ENCODE measurements around the gene ARL9.

ARL9 gene

GRCh38 chr4:56531149-56531770 lies 25.7 kb downstream of the ARL9 start:
- no peaks in the 10 kb centered on the region for H3K27me3 ChIP-seq (ENCODE audit: insufficient read depth, low read length, poor library complexity, severe bottlenecking)
- H3K4me3 ChIP-seq (ENCODE audit: low read length, poor library complexity, severe bottlenecking) = no peak overlapping the region
- H3K9ac ChIP-seq (ENCODE audit: low read depth, low read length, poor library complexity, severe bottlenecking) = no peak overlapping the region
- no peaks in the 10 kb centered on the region for H3K9me3 ChIP-seq (ENCODE audit: insufficient read depth, low read depth, low read length)
- H3K36me3 ChIP-seq (ENCODE audit: insufficient read depth, low read length) = no peaks in the 10 kb centered on the region
- H4K20me1 ChIP-seq (ENCODE audit: insufficient read depth, low read length, poor library complexity, severe bottlenecking) = no peaks in the 10 kb centered on the region
- no peak overlapping the region for H3K4me2 ChIP-seq (ENCODE audit: low read depth, low read length, poor library complexity, severe bottlenecking)
- no peaks in the 10 kb centered on the region for H3F3A ChIP-seq (ENCODE audit: low read depth)
- H3K79me2 ChIP-seq (ENCODE audit: insufficient read depth, low read length) = no peaks in the 10 kb centered on the region
- no peaks in the 10 kb centered on the region for H3K4me1 ChIP-seq (ENCODE audit: insufficient read depth, low read length, poor library complexity, severe bottlenecking)
- H2AFZ ChIP-seq (ENCODE audit: low read length) = no peak overlapping the region
- no peak for TF ChIP-seq EZH2phosphoT487 (IDR thresholded peaks at IDR 0.05; ENCODE audit: borderline replicate concordance)
- no peaks in the 10 kb centered on the region for H3K9me2 ChIP-seq (replicated peaks; ENCODE audit: low read depth, low read length)

GRCh38 chr4:56531823-56532222 lies 26.2 kb downstream of the ARL9 start:
- no peak overlapping the region for H3K4me3 ChIP-seq (ENCODE audit: low read length, poor library complexity, severe bottlenecking)
- H3K9me2 ChIP-seq (replicated peaks; ENCODE audit: low read depth, low read length) = no peaks in the 10 kb centered on the region
- H3K27me3 ChIP-seq (ENCODE audit: insufficient read depth, low read length, poor library complexity, severe bottlenecking) = no peaks in the 10 kb centered on the region
- no peak overlapping the region for H3K4me2 ChIP-seq (ENCODE audit: low read depth, low read length, poor library complexity, severe bottlenecking)
- no peak overlapping the region for H2AFZ ChIP-seq (ENCODE audit: low read length)
- no peaks in the 10 kb centered on the region for H3K9me3 ChIP-seq (ENCODE audit: insufficient read depth, low read depth, low read length)
- no peaks in the 10 kb centered on the region for H3F3A ChIP-seq (ENCODE audit: low read depth)
- H4K20me1 ChIP-seq (ENCODE audit: insufficient read depth, low read length, poor library complexity, severe bottlenecking) = no peaks in the 10 kb centered on the region
- H3K36me3 ChIP-seq (ENCODE audit: insufficient read depth, low read length) = no peaks in the 10 kb centered on the region
- H3K4me1 ChIP-seq (ENCODE audit: insufficient read depth, low read length, poor library complexity, severe bottlenecking) = no peaks in the 10 kb centered on the region
- TF ChIP-seq EZH2phosphoT487 (IDR thresholded peaks at IDR 0.05; ENCODE audit: borderline replicate concordance) (no peak), CTCF (conservative IDR thresholded peaks at IDR 0.05; ENCODE audit: low read length) (no peak)
- no peaks in the 10 kb centered on the region for H3K79me2 ChIP-seq (ENCODE audit: insufficient read depth, low read length)
- no peak overlapping the region for H3K9ac ChIP-seq (ENCODE audit: low read depth, low read length, poor library complexity, severe bottlenecking)

- H4K20me1 ChIP-seq (ENCODE audit: insufficient read depth, low read length, poor library complexity, severe bottlenecking) = no peaks in the 10 kb centered on the region
- H3K79me2 ChIP-seq (ENCODE audit: insufficient read depth, low read length) = no peaks in the 10 kb centered on the region
- TF ChIP-seq EZH2phosphoT487 (IDR thresholded peaks at IDR 0.05; ENCODE audit: borderline replicate concordance) (no peak), CTCF (conservative IDR thresholded peaks at IDR 0.05; ENCODE audit: low read length) (no peak)
- H3K4me2 ChIP-seq (ENCODE audit: low read depth, low read length, poor library complexity, severe bottlenecking) = no peak overlapping the region
- H3K36me3 ChIP-seq (ENCODE audit: insufficient read depth, low read length) = no peaks in the 10 kb centered on the region
- no peaks in the 10 kb centered on the region for H3K27me3 ChIP-seq (ENCODE audit: insufficient read depth, low read length, poor library complexity, severe bottlenecking)
- H3K9me3 ChIP-seq (ENCODE audit: insufficient read depth, low read depth, low read length) = no peaks in the 10 kb centered on the region
- no peaks in the 10 kb centered on the region for H3K9me2 ChIP-seq (replicated peaks; ENCODE audit: low read depth, low read length)
- no peak overlapping the region for H3K9ac ChIP-seq (ENCODE audit: low read depth, low read length, poor library complexity, severe bottlenecking)
- H3K4me1 ChIP-seq (ENCODE audit: insufficient read depth, low read length, poor library complexity, severe bottlenecking) = no peaks in the 10 kb centered on the region
- H3K4me3 ChIP-seq (ENCODE audit: low read length, poor library complexity, severe bottlenecking) = no peak overlapping the region
- no peak overlapping the region for H2AFZ ChIP-seq (ENCODE audit: low read length)
- H3F3A ChIP-seq (ENCODE audit: low read depth) = no peaks in the 10 kb centered on the region
Observed at GRCh38 chr4:56532239-56532638, 26.6 kb downstream of the ARL9 start.

- Histone ChIP-seq H3K36me3 (ENCODE audit: insufficient read depth, low read length) (no peaks in the 10 kb centered on the region), H3K4me1 (ENCODE audit: insufficient read depth, low read length, poor library complexity, severe bottlenecking) (no peaks in the 10 kb centered on the region), H2AFZ (ENCODE audit: low read length) (no peak overlapping the region), H3K27me3 (ENCODE audit: insufficient read depth, low read length, poor library complexity, severe bottlenecking) (no peaks in the 10 kb centered on the region), H4K20me1 (ENCODE audit: insufficient read depth, low read length, poor library complexity, severe bottlenecking) (no peaks in the 10 kb centered on the region), H3K4me3 (ENCODE audit: low read length, poor library complexity, severe bottlenecking) (no peak overlapping the region), H3K9me2 (replicated peaks; ENCODE audit: low read depth, low read length) (no peaks in the 10 kb centered on the region), H3K9me3 (ENCODE audit: insufficient read depth, low read depth, low read length) (no peaks in the 10 kb centered on the region), H3K4me2 (ENCODE audit: low read depth, low read length, poor library complexity, severe bottlenecking) (no peak overlapping the region), H3F3A (ENCODE audit: low read depth) (no peaks in the 10 kb centered on the region), H3K9ac (ENCODE audit: low read depth, low read length, poor library complexity, severe bottlenecking) (no peak overlapping the region), H3K79me2 (ENCODE audit: insufficient read depth, low read length) (no peaks in the 10 kb centered on the region)
- TF ChIP-seq EZH2phosphoT487 (IDR thresholded peaks at IDR 0.05; ENCODE audit: borderline replicate concordance) = no peak
- TF ChIP-seq CTCF (conservative IDR thresholded peaks at IDR 0.05; ENCODE audit: low read length) = 0 out of 2 replicates have a peak, but pooled peaks have one; percentile 25
Observed at GRCh38 chr4:56535915-56536314, 30.3 kb downstream of the ARL9 start.

Measured in Loucy (cell line).